ENCODE results near the gene CNIH3. TPM values are rescaled to one million over a fixed set of nuclear protein-coding genes. Genes with fewer than 3 reads are reported as not detected.

CNIH3 gene
- polyA plus RNA-seq, 1 donor (not counting 4 experiments of a cell fraction or from before 2014, with no cell fraction given): 0.81 TPM

- no peaks in the 10 kb centered on the region for H3K9me1 ChIP-seq (ENCODE audit: control insufficient read depth, extremely low read depth, insufficient read depth, low read length)
- FAIRE-seq (no peak), DNase-seq (ENCODE audit: low read depth, low spot score) (no peak)
- H3K27ac ChIP-seq (ENCODE audit: control insufficient read depth, insufficient read depth, low read length): no peak overlapping the region
- H3K9me3 ChIP-seq (ENCODE audit: control insufficient read depth, low read depth, low read length): no peaks in the 10 kb centered on the region
- no peaks in the 10 kb centered on the region for H3K4me1 ChIP-seq (ENCODE audit: control insufficient read depth, extremely low read depth, insufficient read depth, low read length)
- H3K4me2 ChIP-seq (ENCODE audit: control insufficient read depth, extremely low read depth, insufficient read depth, low read depth, low read length): no peak overlapping the region
- no peaks in the 10 kb centered on the region for H4K20me1 ChIP-seq (ENCODE audit: control insufficient read depth, extremely low read depth, insufficient read depth, low read length)
- no peak for TF ChIP-seq CTCF (optimal IDR thresholded peaks at IDR 0.05 in 1 of 3, IDR thresholded peaks at IDR 0.05 in 1 of 3, conservative IDR thresholded peaks at IDR 0.05 in 1 of 3; ENCODE audit: extremely low read depth in 1 of 3, insufficient read depth in 2 of 3, low read length in 3 of 3)
- no peak for TF ChIP-seq EZH2 (IDR thresholded peaks at IDR 0.05; ENCODE audit: low read length)
- no peaks in the 10 kb centered on the region for H3K27me3 ChIP-seq (ENCODE audit: control insufficient read depth, extremely low read depth, insufficient read depth, low read length)
- H3K36me3 ChIP-seq (ENCODE audit: control insufficient read depth in 2 of 2, extremely low read depth in 1 of 2, insufficient read depth in 2 of 2, low read length in 2 of 2): no peaks in the 10 kb centered on the region
- dilution Hi-C loops (cut with MboI; ENCODE audit: extremely low pct_ligation_motif_present, low sequenced_read_pairs): no loop called here
- H3K4me3 ChIP-seq (ENCODE audit: control insufficient read depth in 2 of 3, extremely low read depth in 1 of 3, insufficient read depth in 2 of 3, low read depth in 1 of 3, low read length in 3 of 3): no peak overlapping the region
- no peak overlapping the region for H2AFZ ChIP-seq (ENCODE audit: control insufficient read depth, low read length)
- H3K9ac ChIP-seq (ENCODE audit: control insufficient read depth, extremely low read depth, insufficient read depth, low read length): no peak overlapping the region
- H3K79me2 ChIP-seq (ENCODE audit: control insufficient read depth, insufficient read depth, low read length): no peaks in the 10 kb centered on the region
Observed at GRCh38 chr1:224720216-224720615, 104.1 kb downstream of the CNIH3 start.

GRCh38 chr1:224721000-224721399 is 104.9 kb downstream of the CNIH3 start:
- Histone ChIP-seq H3K9me3 (ENCODE audit: control insufficient read depth, low read depth, low read length) (no peaks in the 10 kb centered on the region), H3K27me3 (ENCODE audit: control insufficient read depth, extremely low read depth, insufficient read depth, low read length) (no peaks in the 10 kb centered on the region), H3K9ac (ENCODE audit: control insufficient read depth, extremely low read depth, insufficient read depth, low read length) (no peak overlapping the region), H3K27ac (ENCODE audit: control insufficient read depth, insufficient read depth, low read length) (no peak overlapping the region), H3K36me3 (ENCODE audit: control insufficient read depth in 2 of 2, extremely low read depth in 1 of 2, insufficient read depth in 2 of 2, low read length in 2 of 2) (no peaks in the 10 kb centered on the region), H3K4me2 (ENCODE audit: control insufficient read depth, extremely low read depth, insufficient read depth, low read depth, low read length) (no peak overlapping the region), H2AFZ (ENCODE audit: control insufficient read depth, low read length) (no peak overlapping the region), H3K4me1 (ENCODE audit: control insufficient read depth, extremely low read depth, insufficient read depth, low read length) (no peaks in the 10 kb centered on the region), H3K79me2 (ENCODE audit: control insufficient read depth, insufficient read depth, low read length) (no peaks in the 10 kb centered on the region), H4K20me1 (ENCODE audit: control insufficient read depth, extremely low read depth, insufficient read depth, low read length) (no peaks in the 10 kb centered on the region), H3K9me1 (ENCODE audit: control insufficient read depth, extremely low read depth, insufficient read depth, low read length) (no peaks in the 10 kb centered on the region), H3K4me3 (ENCODE audit: control insufficient read depth in 2 of 3, extremely low read depth in 1 of 3, insufficient read depth in 2 of 3, low read depth in 1 of 3, low read length in 3 of 3) (no peak overlapping the region)
- FAIRE-seq: no peak
- TF ChIP-seq EZH2 (IDR thresholded peaks at IDR 0.05; ENCODE audit: low read length): no peak
- TF ChIP-seq CTCF (optimal IDR thresholded peaks at IDR 0.05 in 1 of 3, IDR thresholded peaks at IDR 0.05 in 1 of 3, conservative IDR thresholded peaks at IDR 0.05 in 1 of 3; ENCODE audit: extremely low read depth in 1 of 3, insufficient read depth in 2 of 3, low read length in 3 of 3): no peak
- DNase-seq (ENCODE audit: low read depth, low spot score): no peak
- dilution Hi-C loops (cut with MboI; ENCODE audit: extremely low pct_ligation_motif_present, low sequenced_read_pairs): no loop called here

Data from keratinocyte (primary cell).